ENCODE measurements around the gene ARMH1.

ARMH1 gene

GRCh38 chr1:44700573-44700972, 26.1 kb downstream of the ARMH1 start:
- Histone ChIP-seq H3K27me3 (ENCODE audit: insufficient read depth, low read length, poor library complexity, severe bottlenecking) (no peaks in the 10 kb centered on the region), H3F3A (ENCODE audit: low read depth) (no peaks in the 10 kb centered on the region), H3K9ac (ENCODE audit: low read depth, low read length, poor library complexity, severe bottlenecking) (no peak overlapping the region), H3K79me2 (ENCODE audit: insufficient read depth, low read length) (no peaks in the 10 kb centered on the region), H3K36me3 (ENCODE audit: insufficient read depth, low read length) (no peaks in the 10 kb centered on the region), H3K4me2 (ENCODE audit: low read depth, low read length, poor library complexity, severe bottlenecking) (no peak overlapping the region), H3K4me3 (ENCODE audit: low read length, poor library complexity, severe bottlenecking) (no peak overlapping the region), H3K9me3 (ENCODE audit: insufficient read depth, low read depth, low read length) (no peaks in the 10 kb centered on the region), H3K4me1 (ENCODE audit: insufficient read depth, low read length, poor library complexity, severe bottlenecking) (peaks cover 6% of the 10 kb centered on the region), H2AFZ (ENCODE audit: low read length) (no peak overlapping the region), H4K20me1 (ENCODE audit: insufficient read depth, low read length, poor library complexity, severe bottlenecking) (no peaks in the 10 kb centered on the region), H3K9me2 (replicated peaks; ENCODE audit: low read depth, low read length) (no peaks in the 10 kb centered on the region)
- TF ChIP-seq, protein P1, sequence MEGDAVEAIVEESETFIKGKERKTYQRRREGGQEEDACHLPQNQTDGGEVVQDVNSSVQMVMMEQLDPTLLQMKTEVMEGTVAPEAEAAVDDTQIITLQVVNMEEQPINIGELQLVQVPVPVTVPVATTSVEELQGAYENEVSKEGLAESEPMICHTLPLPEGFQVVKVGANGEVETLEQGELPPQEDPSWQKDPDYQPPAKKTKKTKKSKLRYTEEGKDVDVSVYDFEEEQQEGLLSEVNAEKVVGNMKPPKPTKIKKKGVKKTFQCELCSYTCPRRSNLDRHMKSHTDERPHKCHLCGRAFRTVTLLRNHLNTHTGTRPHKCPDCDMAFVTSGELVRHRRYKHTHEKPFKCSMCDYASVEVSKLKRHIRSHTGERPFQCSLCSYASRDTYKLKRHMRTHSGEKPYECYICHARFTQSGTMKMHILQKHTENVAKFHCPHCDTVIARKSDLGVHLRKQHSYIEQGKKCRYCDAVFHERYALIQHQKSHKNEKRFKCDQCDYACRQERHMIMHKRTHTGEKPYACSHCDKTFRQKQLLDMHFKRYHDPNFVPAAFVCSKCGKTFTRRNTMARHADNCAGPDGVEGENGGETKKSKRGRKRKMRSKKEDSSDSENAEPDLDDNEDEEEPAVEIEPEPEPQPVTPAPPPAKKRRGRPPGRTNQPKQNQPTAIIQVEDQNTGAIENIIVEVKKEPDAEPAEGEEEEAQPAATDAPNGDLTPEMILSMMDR (conservative IDR thresholded peaks at IDR 0.05; ENCODE audit: low read length): no peak
- TF ChIP-seq EZH2phosphoT487 (IDR thresholded peaks at IDR 0.05; ENCODE audit: borderline replicate concordance): no peak

GRCh38 chr1:44701141-44701573, 26.6 kb downstream of the ARMH1 start:
- H3K9me3 ChIP-seq (ENCODE audit: insufficient read depth, low read depth, low read length): no peaks in the 10 kb centered on the region
- H3K36me3 ChIP-seq (ENCODE audit: insufficient read depth, low read length): no peaks in the 10 kb centered on the region
- H3F3A ChIP-seq (ENCODE audit: low read depth): no peaks in the 10 kb centered on the region
- no peak overlapping the region for H2AFZ ChIP-seq (ENCODE audit: low read length)
- no peak overlapping the region for H3K9ac ChIP-seq (ENCODE audit: low read depth, low read length, poor library complexity, severe bottlenecking)
- H3K79me2 ChIP-seq (ENCODE audit: insufficient read depth, low read length): no peaks in the 10 kb centered on the region
- no peak overlapping the region for H3K4me2 ChIP-seq (ENCODE audit: low read depth, low read length, poor library complexity, severe bottlenecking)
- H3K27me3 ChIP-seq (ENCODE audit: insufficient read depth, low read length, poor library complexity, severe bottlenecking): no peaks in the 10 kb centered on the region
- H3K4me1 ChIP-seq (ENCODE audit: insufficient read depth, low read length, poor library complexity, severe bottlenecking): peaks cover 6% of the 10 kb centered on the region
- no peak overlapping the region for H3K4me3 ChIP-seq (ENCODE audit: low read length, poor library complexity, severe bottlenecking)
- no peak for TF ChIP-seq EZH2phosphoT487 (IDR thresholded peaks at IDR 0.05; ENCODE audit: borderline replicate concordance)
- TF ChIP-seq, protein P1 (conservative IDR thresholded peaks at IDR 0.05; ENCODE audit: low read length): no peak
- no peaks in the 10 kb centered on the region for H3K9me2 ChIP-seq (replicated peaks; ENCODE audit: low read depth, low read length)
- no peaks in the 10 kb centered on the region for H4K20me1 ChIP-seq (ENCODE audit: insufficient read depth, low read length, poor library complexity, severe bottlenecking)

- H2AFZ ChIP-seq (ENCODE audit: low read length): no peak overlapping the region
- H3K9me3 ChIP-seq (ENCODE audit: insufficient read depth, low read depth, low read length): no peaks in the 10 kb centered on the region
- H3F3A ChIP-seq (ENCODE audit: low read depth): no peaks in the 10 kb centered on the region
- H3K4me2 ChIP-seq (ENCODE audit: low read depth, low read length, poor library complexity, severe bottlenecking): no peak overlapping the region
- no peaks in the 10 kb centered on the region for H3K9me2 ChIP-seq (replicated peaks; ENCODE audit: low read depth, low read length)
- no peaks in the 10 kb centered on the region for H3K4me1 ChIP-seq (ENCODE audit: insufficient read depth, low read length, poor library complexity, severe bottlenecking)
- TF ChIP-seq, protein P1 (conservative IDR thresholded peaks at IDR 0.05; ENCODE audit: low read length): no peak
- no peak for TF ChIP-seq EZH2phosphoT487 (IDR thresholded peaks at IDR 0.05; ENCODE audit: borderline replicate concordance)
- no peaks in the 10 kb centered on the region for H3K36me3 ChIP-seq (ENCODE audit: insufficient read depth, low read length)
- no peak overlapping the region for H3K4me3 ChIP-seq (ENCODE audit: low read length, poor library complexity, severe bottlenecking)
- no peaks in the 10 kb centered on the region for H3K27me3 ChIP-seq (ENCODE audit: insufficient read depth, low read length, poor library complexity, severe bottlenecking)
- H4K20me1 ChIP-seq (ENCODE audit: insufficient read depth, low read length, poor library complexity, severe bottlenecking): no peaks in the 10 kb centered on the region
- no peak overlapping the region for H3K9ac ChIP-seq (ENCODE audit: low read depth, low read length, poor library complexity, severe bottlenecking)
- no peaks in the 10 kb centered on the region for H3K79me2 ChIP-seq (ENCODE audit: insufficient read depth, low read length)
Measured at GRCh38 chr1:44705470-44705869, 31.0 kb downstream of the ARMH1 start.
